GM04503 (cell line): ENCODE results near the gene SPATS2L.
A peak's percentile ranks its signal among the peaks of the same experiment; 100 is the strongest.

Experiments used
- DNase-seq: peaks from one replicate; pipeline ENCODE4 v3.0.0-alpha.2; 2012; ENCODE audit warnings: low read depth

The SPATS2L gene

DNA sequence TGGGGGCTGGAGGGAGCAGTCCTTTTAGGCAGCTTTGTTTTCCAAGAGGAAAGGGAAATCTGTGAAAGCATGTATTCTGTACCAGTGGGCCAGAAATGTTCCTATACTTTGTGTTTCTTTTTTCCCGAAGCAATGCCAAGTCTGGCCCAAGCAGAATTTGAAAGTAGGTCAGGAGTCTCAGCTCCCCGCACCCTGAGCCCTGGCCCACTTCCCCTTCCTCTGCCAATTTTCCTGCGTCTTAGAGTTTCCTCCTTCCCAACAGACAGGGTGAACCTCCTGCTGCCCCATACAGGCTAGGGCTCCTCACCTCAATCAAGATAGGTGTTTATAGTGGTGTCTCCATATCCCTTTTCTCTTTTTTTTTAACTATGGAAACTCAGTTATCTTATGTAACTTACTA, 138.0 kb downstream of the SPATS2L start:
- no peak for DNase-seq

DNA sequence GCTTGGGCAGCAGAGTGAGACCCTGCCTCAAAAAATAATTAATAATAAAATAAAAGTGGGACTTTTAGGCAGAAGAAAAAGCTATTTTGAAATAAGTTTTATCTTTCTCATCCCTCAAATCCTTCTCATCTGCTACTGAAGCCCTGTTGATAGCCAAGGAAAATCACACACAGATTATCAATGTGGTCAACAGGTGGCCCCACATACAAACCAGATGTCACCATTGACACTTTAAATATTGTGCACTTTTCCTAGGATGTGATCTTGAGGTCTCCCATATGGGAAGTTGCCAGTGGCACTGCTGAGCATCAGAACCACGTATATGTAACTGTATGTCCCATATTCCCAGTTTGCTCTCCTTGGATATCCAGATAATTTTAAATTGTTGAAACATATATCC, 138.8 kb downstream of the SPATS2L start:
- DNase-seq, result no peak

DNA sequence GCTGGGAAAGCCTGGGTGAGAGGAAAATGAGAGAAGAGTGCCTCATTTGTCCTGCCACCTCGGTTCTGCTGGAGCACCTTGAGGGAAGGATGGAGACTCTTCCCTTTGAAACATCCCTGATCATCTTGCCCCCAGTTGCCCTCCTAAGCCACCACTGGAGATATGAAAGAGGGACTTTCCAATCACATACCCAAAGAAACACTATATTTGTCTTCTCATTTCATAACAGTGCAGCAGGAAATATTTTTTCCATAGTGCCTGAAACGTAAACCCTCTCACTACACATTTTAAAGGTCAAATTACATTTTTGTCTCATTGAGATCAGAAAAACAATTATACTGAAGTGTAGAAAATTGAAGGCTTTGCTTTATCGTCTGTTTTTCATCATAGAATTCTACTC, 140.1 kb downstream of the SPATS2L start:
- DNase-seq, result no peak

DNA sequence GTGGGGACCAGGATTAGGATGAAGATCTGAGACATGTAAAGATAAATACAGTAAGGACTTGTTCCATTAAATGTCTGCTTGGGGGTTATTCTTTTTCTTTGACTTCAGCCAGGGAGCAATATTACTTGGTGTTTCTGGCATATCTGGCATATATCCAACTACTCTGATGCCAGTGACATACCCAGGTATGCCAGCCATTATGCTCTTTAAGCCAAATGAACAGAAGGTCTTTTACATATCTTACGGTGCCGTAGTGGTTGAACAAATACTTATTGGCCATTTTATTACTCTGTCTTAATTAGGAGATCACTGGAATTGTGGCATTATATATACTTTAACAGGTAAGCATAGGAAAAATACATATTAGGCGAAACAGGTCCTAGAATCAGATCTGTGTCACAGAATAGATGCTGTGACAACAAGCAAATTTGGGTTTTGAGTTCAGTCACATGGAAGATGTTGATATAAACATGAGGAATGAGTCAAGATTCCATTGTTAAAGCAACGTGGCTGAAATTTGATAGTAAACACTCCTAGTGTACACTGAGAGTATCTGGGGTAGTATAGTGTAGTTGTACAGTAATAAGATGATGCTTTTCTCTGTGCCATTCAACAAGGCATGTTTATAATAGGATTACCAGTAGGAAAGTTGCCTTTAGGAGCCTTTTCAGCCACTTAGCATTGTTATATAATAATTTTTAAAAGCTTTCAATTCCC, 140.8 kb downstream of the SPATS2L start:
- no peak for DNase-seq

- DNase-seq, result no peak
These were observed 142.0 kb downstream of the SPATS2L start for GRCh38 chr2:200448455-200448854.

DNA sequence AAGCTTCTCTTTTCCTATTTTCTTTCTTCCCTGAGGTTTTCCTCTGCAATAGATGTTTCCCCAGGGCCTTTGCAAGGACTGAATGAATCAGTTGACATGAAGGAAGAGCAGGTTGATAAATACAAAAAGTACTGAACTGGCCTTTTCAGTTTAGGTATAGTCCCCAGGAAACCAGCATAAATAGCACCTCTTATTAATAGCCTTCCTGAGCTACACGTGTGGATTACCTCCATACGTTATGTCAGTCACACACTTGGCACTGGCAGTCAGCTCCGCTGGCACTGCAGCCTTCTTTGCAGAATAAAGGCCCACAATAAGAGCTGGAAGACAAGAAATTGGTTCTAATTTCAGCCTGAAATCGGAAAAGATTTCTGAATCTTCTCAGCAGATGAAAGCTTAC, 142.7 kb downstream of the SPATS2L start:
- no peak for DNase-seq

DNA sequence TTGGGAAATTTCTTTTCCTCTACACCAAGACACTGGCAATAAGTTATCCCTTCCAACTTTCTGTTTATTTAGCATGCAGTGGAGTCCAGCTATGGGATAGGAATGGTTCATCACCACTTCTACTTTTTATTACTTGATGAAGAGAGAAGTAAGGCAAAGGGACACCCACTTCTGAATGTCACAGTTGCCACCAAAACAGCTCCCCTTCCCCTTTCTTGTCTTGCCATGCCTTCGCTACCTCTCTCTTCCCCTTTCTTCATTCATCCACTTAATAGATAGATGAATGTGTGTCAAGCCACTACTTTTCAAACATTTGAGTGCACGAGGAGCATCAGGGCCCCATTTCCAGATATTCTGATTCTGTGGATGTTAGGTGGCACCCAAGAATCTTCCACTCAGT, 143.8 kb downstream of the SPATS2L start:
- no peak for DNase-seq

- no peak for DNase-seq
These were observed 145.0 kb downstream of the SPATS2L start for GRCh38 chr2:200451511-200451910.

- no peak for DNase-seq
These were observed 145.9 kb downstream of the SPATS2L start for GRCh38 chr2:200452377-200452776.

GRCh38 chr2:200453142-200453852, 146.8 kb downstream of the SPATS2L start:
- DNase-seq, result no peak

DNA sequence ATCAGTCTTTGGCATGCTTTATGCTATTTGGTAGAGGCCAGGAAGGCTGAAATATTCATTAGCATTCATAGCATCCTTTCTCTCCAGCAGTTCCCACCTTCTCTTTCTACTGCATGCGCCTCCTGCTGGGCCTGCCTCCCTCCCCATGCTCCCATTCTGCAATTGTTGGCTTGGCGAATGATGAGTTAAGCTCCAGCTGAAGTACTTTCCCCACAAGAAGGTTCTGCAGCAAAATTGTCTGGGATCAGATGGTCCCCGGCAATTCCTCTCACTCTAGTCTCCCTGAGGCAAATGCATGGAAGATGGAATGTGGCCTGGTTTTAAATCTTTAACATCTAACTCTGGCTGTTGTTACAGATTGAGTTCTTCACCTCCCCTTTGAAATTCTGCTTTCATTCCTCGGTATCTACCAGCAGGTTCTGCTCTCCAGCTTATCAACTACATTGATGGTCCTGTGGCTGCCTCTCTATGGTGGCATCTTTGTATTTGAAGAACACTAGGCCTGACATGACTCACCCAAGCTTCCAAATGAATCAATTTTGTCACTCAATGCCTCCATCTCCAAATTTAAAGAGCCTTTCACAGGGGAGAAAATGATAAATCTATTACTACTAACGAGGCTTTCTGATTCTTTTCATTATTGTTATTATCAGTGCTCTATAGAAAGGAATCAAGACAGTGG, 147.5 kb downstream of the SPATS2L start:
- no peak for DNase-seq

GRCh38 chr2:200454927-200455801, 148.7 kb downstream of the SPATS2L start:
- DNase-seq, result peak; percentile 35

DNA sequence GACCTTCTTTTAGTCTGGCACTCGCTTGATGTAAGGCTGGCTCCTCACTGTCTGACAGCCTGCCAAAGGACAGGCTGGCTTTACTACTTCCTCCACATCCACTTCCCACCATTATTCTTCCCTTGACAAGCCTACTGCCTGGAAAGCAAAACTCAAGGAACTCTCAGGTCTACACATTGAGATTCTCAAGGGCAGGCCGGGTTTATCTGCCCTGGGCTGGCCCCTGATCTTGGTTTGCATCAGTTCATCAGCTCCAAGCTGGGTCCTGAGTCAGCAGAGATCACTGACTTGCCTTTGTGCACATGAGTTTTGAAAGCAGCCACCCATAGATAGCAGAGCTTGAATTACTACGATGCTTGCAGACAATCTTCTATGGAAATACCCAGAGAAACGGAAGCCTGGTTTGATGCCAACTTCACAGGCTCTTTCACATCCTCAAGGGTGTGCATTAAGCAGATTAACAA, 149.5 kb downstream of the SPATS2L start:
- DNase-seq, result no peak

GRCh38 chr2:200456567-200456966, 150.1 kb downstream of the SPATS2L start:
- no peak for DNase-seq

DNA sequence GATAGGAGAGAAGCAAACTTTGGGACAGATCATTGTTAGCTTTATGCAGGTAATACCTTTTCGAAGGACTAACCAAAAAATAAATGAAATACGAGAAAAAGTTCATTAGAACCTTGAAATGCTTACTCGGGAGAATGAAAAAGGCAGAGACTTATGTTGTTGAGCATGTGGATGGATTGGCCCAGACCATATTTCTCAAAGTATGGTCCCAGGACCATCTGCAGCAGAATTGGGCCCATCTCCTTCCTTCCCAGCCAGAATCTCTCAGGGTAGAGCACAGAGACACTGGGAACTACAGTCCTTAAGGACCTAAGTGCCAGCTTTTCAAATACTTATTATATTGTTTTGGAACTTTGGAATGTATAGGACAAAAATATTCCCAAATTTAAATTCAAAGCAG, 152.6 kb downstream of the SPATS2L start:
- no peak for DNase-seq

- no peak for DNase-seq
These were observed 155.6 kb downstream of the SPATS2L start for GRCh38 chr2:200461846-200462710.

- no peak for DNase-seq
These were observed 157.0 kb downstream of the SPATS2L start for GRCh38 chr2:200463452-200463851.

GRCh38 chr2:200466425-200467418, 160.2 kb downstream of the SPATS2L start:
- no peak for DNase-seq

DNA sequence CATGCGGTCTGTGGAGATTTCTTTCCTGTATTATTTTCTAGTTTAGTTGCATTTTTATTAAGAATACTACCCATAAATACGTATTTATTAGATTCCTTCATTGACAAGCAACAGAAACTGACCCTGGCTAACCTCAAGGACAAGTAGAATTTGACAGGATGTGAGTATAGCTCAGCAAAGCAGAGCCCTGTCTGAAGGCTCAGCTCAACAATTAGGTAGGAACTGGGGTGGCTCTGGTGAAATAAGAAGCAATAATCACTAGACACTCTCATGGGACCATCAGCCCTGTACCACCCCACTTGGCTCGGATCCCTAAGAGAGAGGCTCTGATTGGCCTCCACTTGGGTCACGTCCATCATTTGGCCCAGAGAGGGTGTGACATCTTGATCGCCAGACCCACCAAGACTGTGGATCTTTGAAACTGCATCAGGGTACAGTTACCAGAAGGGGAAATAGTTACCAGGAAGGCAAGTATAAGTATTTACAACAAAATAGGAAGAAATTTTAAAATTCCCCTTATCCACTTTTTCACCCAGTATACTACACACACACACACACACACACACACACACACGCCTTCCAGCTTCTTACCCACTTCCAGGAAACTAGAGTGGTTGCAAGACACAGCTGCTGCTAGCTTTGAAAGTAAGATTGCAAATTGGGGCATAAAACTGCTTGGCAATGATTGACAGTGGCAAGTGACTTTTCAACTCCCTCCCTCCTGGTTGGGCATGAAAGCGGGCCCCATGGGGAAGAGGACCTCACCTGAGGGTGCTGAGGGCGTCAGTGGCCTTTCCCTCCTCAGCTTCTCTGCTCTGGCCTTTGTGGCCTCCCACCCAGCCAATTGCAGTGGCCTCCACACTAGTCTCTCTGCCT, 161.6 kb downstream of the SPATS2L start:
- no peak for DNase-seq
